HG03469 (cell line): ENCODE measurements around the gene EIF2S3.
"Not testable (repeated sequence)": the region's sequence is repeated elsewhere in the genome, so short reads cannot be mapped to it uniquely, and the experiment has no call there.

ENCODE experiments used
- ATAC-seq: cut with Tn5 transposase; IDR thresholded peaks from one replicate; pipeline ENCODE4 v1.9.1; 2021; ENCODE audit warnings: mild to moderate bottlenecking, moderate library complexity, moderate number of reproducible peaks; ENCODE audit not compliant: unreplicated experiment

EIF2S3 gene

DNA sequence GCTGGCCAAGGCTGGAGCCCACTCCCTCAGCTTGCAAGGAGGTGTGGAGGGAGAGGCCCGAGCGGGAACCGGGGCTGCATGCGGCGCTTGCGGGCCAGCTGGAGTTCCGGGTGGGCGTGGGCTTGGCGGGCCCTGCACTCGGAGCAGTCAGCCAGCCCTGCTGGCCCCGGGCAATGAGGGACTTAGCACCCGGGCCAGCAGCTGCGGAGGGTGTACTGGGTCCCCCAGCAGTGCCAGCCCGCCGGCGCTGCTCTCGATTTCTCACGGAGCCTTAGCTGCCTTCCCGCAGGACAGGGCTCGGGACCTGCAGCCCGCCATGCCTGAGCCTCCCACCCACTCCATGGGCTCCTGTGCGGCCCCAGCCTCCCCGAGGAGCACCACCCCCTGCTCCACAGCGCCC is 5.1 kb upstream of the EIF2S3 start:
- ATAC-seq: not testable (repeated sequence)

DNA sequence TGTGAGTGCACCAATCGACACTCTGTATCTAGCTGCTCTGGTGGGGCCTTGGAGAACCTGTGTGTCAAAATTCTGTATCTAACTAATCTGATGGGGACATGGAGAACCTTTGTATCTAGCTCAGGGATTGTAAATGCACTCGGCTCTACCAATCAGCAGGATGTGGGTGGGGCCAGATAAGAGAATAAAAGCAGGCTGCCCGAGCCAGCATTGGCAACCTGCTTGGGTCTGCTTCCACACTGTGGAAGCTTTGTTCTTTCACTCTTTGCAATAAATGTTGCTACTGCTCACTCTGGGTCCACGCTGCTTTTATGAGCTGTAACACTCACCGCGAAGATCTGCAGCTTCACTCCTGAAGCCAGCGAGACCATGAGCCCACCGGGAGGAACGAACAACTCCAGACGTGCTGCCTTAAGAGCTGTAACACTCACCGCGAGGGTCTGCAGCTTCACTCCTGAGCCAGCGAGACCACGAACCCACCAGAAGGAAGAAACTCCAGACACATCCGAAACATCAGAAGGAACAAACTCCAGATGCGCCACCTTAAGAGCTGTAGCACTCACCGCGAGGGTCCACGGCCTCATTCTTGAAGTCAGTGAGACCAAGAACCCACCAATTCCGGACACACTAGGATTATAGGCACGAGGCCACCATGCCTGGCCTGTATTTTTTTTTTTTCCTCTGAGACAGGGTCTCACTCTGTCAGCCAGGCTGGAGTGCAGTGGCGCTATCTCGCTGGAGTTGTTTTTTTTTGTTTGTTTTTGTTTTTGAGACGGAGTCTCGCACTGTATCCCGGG is 4.0 kb upstream of the EIF2S3 start:
- ATAC-seq: not testable (repeated sequence)

- ATAC-seq: no peak
Measured at GRCh38 chrX:24055043-24055356, 244 bp downstream of the EIF2S3 start.

DNA sequence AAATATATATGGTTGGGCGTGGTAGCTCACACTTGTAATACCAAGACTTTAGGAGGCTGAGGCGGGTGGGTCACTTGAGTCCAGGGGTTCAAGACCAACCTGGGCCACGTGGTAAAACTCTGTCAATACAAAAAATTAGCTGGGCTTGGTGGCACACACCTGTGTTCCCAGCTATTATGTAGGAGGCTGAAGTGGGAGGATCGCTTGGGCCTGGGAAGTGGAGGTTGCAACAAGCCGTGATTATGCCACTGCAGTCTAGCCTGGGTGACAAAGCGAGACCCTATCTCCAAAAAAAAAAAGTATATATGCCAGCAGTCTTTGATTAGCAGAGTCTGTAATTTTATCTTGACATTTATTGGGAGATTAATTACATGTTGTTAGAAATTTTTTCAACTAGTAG is 8.7 kb downstream of the EIF2S3 start:
- no peak for ATAC-seq

GRCh38 chrX:24069877-24070276 is 15.1 kb downstream of the EIF2S3 start:
- ATAC-seq: no peak

- ATAC-seq: no peak
Measured at GRCh38 chrX:24079411-24079810, 24.7 kb downstream of the EIF2S3 start.

DNA sequence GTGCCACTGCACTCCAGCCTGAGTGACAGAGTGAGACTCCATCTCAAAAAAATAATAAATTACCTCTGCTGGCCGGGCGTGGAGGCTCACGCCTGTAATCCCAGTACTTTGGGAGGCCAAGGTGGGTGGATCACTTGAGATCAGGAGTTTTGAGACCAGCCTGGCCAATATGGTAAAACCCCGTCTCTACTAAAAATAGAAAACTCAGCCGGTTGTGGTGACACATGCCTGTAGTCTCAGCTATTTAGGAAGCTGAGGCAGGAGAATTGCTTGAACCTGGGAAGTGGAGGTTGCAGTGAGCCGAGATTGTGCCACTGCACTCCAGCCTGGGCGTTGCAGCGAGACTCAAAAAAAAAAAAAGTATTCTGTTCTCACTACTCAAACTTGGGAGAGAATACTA is 25.5 kb downstream of the EIF2S3 start:
- not testable (repeated sequence) for ATAC-seq

DNA sequence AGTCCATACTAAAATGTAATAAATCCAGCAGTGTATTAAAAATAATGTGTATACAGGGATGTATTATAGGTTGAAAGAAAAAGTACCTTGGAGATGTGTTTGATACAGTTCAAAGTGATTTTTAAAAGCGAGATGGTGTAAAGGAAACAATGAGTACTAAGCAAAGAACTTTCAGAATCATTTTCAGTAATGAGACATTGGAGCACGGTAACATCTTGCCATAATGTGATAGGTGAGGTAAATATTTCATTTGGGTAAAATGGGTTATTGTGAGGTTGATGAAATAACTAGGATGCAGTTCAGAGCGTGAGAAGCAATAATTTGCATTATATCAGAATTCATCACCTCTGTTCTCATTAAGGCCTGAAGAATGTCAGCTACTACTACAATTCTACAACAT is 25.9 kb downstream of the EIF2S3 start:
- no peak for ATAC-seq

GRCh38 chrX:24081661-24082154 is 27.0 kb downstream of the EIF2S3 start:
- ATAC-seq: no peak

DNA sequence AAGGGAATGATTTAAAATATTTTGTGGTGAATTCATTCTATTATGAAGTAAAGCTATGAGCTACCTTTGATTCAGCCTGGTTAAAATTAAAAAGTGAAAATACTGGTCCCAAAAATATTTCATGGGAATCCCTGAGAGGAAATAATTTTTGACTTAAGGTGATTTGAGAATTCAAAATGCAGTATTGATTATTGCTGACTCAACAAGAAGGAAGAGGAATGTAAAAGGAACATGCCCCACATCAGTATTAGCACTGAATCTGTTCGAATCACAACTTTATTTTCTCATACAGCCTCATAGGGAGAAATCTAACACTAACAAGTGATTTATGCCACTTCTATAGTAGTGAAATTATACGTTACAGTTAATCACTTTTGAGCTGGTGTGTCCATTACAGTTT is 27.7 kb downstream of the EIF2S3 start:
- ATAC-seq: no peak

GRCh38 chrX:24085101-24085500 is 30.3 kb downstream of the EIF2S3 start:
- no peak for ATAC-seq

GRCh38 chrX:24090300-24091200 is 35.8 kb downstream of the EIF2S3 start:
- ATAC-seq: no peak

DNA sequence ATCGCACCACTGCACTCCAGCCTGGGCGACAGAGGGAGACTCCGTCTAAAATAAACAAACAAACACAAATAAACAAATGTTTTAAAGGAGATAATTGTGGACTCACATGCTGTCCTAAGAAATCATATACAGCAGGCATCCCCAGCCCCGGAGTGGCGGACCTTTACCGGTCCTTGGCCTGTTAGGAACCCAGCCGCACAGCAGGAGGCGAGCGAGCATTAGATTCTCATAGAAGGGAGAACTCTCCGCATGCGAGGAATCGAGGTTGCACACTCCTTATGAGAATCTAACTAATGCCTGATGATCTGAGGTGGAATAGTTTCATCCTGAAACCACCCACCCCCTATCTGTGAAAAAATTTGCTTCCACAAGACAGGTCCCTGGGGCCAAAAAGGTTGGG is 39.0 kb downstream of the EIF2S3 start:
- ATAC-seq: no peak

- ATAC-seq: no peak
Measured at GRCh38 chrX:24097741-24098260, 43.0 kb downstream of the EIF2S3 start.

DNA sequence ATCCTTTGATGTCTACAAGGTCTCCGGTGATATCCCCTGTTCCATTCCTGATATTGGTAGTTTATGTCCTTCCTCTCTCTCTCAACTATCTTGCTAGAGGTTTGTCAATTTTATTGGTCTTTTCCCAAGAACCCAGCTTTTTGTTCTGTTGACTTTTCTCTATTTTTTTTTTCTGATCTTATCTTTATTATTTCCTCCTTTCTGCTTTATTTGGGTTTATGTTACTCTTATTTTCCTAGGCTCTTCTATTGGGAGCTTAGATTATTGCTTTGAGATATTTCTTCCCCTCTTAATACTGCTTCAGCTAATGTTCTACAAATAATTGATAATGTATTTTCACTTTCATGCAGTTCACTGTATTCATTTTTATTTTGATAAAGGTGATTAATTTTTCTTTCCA is 44.2 kb downstream of the EIF2S3 start:
- ATAC-seq: no peak

- ATAC-seq: no peak
Measured at GRCh38 chrX:24099394-24099793, 44.6 kb downstream of the EIF2S3 start.

- ATAC-seq: no peak
Measured at GRCh38 chrX:24100713-24101112, 46.0 kb downstream of the EIF2S3 start.

DNA sequence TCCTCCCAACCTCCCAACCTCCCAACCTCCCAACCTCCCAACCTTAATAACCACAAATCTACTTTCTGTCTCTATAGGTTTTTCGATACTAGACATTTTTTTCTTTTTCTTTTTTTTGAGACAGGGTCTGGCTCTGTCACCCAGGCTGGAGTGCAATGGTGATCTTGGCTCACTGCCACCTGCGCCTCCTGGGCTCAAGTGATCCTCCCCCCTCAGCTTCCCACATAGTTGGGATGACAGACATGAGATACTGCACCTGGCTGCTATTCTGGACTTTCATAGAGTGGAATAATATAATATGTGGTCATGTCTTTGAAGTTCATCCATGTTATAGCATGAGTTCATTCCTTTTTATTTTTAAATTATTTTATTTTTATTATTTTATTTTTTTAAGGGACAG is 55.3 kb downstream of the EIF2S3 start:
- no peak for ATAC-seq

DNA sequence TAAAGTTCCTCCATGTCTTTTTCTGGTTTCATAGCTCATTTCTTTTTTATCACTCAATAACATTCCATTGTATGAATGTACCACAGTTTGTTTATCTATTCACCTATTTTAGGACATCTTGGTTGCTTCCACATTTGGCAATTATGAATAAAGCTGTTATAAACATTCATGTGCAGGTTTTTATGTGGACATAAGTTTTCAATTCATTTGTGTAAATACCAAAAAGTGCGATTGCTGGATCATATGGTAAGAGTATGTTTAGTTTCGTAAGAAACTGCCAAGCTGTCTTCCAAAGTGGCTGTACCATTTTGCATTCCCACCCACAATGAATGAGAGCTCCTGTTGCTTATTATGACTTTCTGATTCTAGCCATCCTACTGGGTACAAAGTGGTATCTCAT is 58.4 kb downstream of the EIF2S3 start:
- no peak for ATAC-seq

- no peak for ATAC-seq
Measured at GRCh38 chrX:24117258-24117657, 62.5 kb downstream of the EIF2S3 start.

GRCh38 chrX:24124244-24124799 is 69.6 kb downstream of the EIF2S3 start:
- no peak for ATAC-seq
